Measurements from ENCODE around the gene ABCC5. TPM values are rescaled to one million over a fixed set of nuclear protein-coding genes. Genes with fewer than 3 reads are reported as not detected.

The ABCC5 gene
- total RNA-seq, 1 experiment from 2014 or later: 37.6 TPM

- H3K4me1 Mint-ChIP-seq: no peaks in the 10 kb centered on the region
- Histone ChIP-seq H3K56ac (ENCODE audit: insufficient read length, low read depth, low read length) (no peak within 1 kb of the TSS), H3K23me2 (ENCODE audit: insufficient read length, low read depth, low read length, poor library complexity, severe bottlenecking) (no peaks in the 10 kb centered on the region), H3K18ac (ENCODE audit: insufficient read length, low read depth, low read length) (no peak within 1 kb of the TSS), H3K4me1 (ENCODE audit: insufficient read depth, low read length) (no peaks in the 10 kb centered on the region), H3K14ac (ENCODE audit: insufficient read depth, low read length) (no peak within 1 kb of the TSS; the same call in 1 of the 2 replicates), H2BK20ac (ENCODE audit: low read depth, low read length, poor library complexity, severe bottlenecking) (no peak within 1 kb of the TSS), H3K4me2 (ENCODE audit: insufficient read depth, insufficient read length, low read length) (no peak within 1 kb of the TSS), H3K27ac (ENCODE audit: insufficient read length, low read depth, low read length) (no peak within 1 kb of the TSS), H4K20me1 (ENCODE audit: control insufficient read depth, insufficient read depth, insufficient read length) (no peaks in the 10 kb centered on the region), H4K8ac (replicated peaks; ENCODE audit: insufficient read length, low read depth, low read length) (no peak within 1 kb of the TSS), H3K4ac (ENCODE audit: low read depth, low read length) (no peak within 1 kb of the TSS), H2BK15ac (ENCODE audit: low read depth, low read length) (no peak within 1 kb of the TSS), H2BK120ac (ENCODE audit: low read depth, low read length, poor library complexity, severe bottlenecking) (no peak within 1 kb of the TSS), H2AFZ (ENCODE audit: low read length) (no peak within 1 kb of the TSS), H3T11ph (ENCODE audit: low read length) (no peak within 1 kb of the TSS), H4K91ac (ENCODE audit: insufficient read length, low read depth, low read length) (no peak within 1 kb of the TSS), H3K27me3 (ENCODE audit: insufficient read depth, low read length) (no peaks in the 10 kb centered on the region), H3K9ac (ENCODE audit: extremely low read depth, insufficient read length, low read length) (no peak within 1 kb of the TSS), H2BK5ac (ENCODE audit: insufficient read length, low read length) (no peak within 1 kb of the TSS), H3K9me3 (ENCODE audit: control insufficient read depth, low read depth, low read length) (no peaks in the 10 kb centered on the region), H2BK12ac (ENCODE audit: insufficient read length, low read depth, low read length) (no peak within 1 kb of the TSS), H3K79me1 (ENCODE audit: insufficient read depth, low read depth, low read length, poor library complexity, severe bottlenecking) (no peaks in the 10 kb centered on the region), H3K79me2 (ENCODE audit: insufficient read depth, low read length) (no peaks in the 10 kb centered on the region), H2AK5ac (ENCODE audit: insufficient read length, low read length) (no peak within 1 kb of the TSS), H4K5ac (ENCODE audit: insufficient read length, low read depth, low read length) (no peak within 1 kb of the TSS), H3K23ac (ENCODE audit: insufficient read length, low read depth, low read length) (no peak within 1 kb of the TSS)
- no peak within 1 kb of the TSS for H3K4me3 Mint-ChIP-seq
- peaks cover 2% of the 10 kb centered on the region for H3K27me3 Mint-ChIP-seq (ENCODE audit: low read depth)
- no peaks in the 10 kb centered on the region for H3K36me3 Mint-ChIP-seq (ENCODE audit: insufficient read depth in 1 of 3, low read depth in 3 of 3)
- no peak for TF ChIP-seq CTCF (conservative IDR thresholded peaks at IDR 0.05)
- no peak for DNase-seq
- H3K27ac Mint-ChIP-seq: no peak within 1 kb of the TSS; a peak in 2 of 7 replicates
- no CpG with 5 or more reads among the region's 4 CpGs for WGBS (ENCODE audit: extremely low coverage, insufficient read length, low lambda C conversion rate)
- H3K9me3 Mint-ChIP-seq: no peaks in the 10 kb centered on the region; a peak in 1 of 5 replicates
These were observed 13.6 kb upstream of the ABCC5 start, which contains the start of gene HTR3D for GRCh38 chr3:184031187-184031792. HTR3D (plus strand) TSS chr3:184031742; CDS start chr3:184031742, 0 bp downstream.
